Ovary (tissue), 3 donors: ENCODE data around the gene INHBC.

ENCODE experiments used
- CTCF ChIP-seq, 3 donors: fragments of 450-650 bp in 2 of 3; fragments of 200-600 bp in 1 of 3; IDR thresholded peaks; one replicate each; pipeline versions ENCODE4 v1.5.1 to v1.8.0; 2016 to 2022; ENCODE audit warnings: antibody characterized with exemption in 3 of 3, mild to moderate bottlenecking in 1 of 3
- EP300 ChIP-seq: sonication (generic); formaldehyde crosslinking; IDR thresholded peaks from one replicate; pipeline ENCODE4 v1.6.1; 2017; ENCODE audit warnings: antibody characterized with exemption
- POLR2A ChIP-seq: fragments of 450-650 bp; IDR thresholded peaks from one replicate; pipeline ENCODE4 v1.6.1; 2017; ENCODE audit warnings: antibody characterized with exemption, mild to moderate bottlenecking, moderate library complexity
- donor health status: DM: no; HTN: no; CAD: no.

- TF ChIP-seq CTCF (IDR thresholded peaks at IDR 0.05) (no peak), POLR2A (no peak), EP300 (no peak)
Measured at GRCh38 chr12:57471661-57472060, 37.1 kb downstream of the INHBC start.
